MCF 10A (cell line): ENCODE data around the gene BTBD16. TPM values are rescaled to one million over a fixed set of nuclear protein-coding genes. Genes with fewer than 3 reads are reported as not detected.

Source experiments
- BruUV-seq: library from RNA; stranded (reverse); fragments of 400-500 nt; replicated peaks from 2 replicates; lab custom pipeline; 2021; lab: Mats Ljungman, UMichigan
- CTCF ChIA-PET: fragments of 300-600 bp; sonication (Branson Sonifier 250); formaldehyde crosslinking; extraction: SDS; loops from one replicate; lab custom pipeline; 2021; ENCODE audit warnings: antibody characterized with exemption, inconsistent platforms; lab: Yijun Ruan, JAX
- POLR2A ChIA-PET: fragments of 300-600, 350-650 bp; sonication (Branson Sonifier 250); formaldehyde crosslinking; extraction: SDS; loops from one replicate; lab custom pipeline; 2020; ENCODE audit warnings: antibody characterized with exemption, inconsistent platforms; lab: Yijun Ruan, JAX
- DNase-seq: peaks from one replicate; pipeline ENCODE4 v3.0.0-alpha.2; 2018; ENCODE audit not compliant: unreplicated experiment
- H3K27ac Mint-ChIP-seq: one replicate; pipeline ENCODE4 v1.8.0; 2022; ENCODE audit warnings: mild to moderate bottlenecking, low read depth, mixed read lengths; ENCODE audit not compliant: unreplicated experiment
- H3K27me3 Mint-ChIP-seq: one replicate; pipeline ENCODE4 v1.8.0; 2022; ENCODE audit warnings: mixed read lengths; ENCODE audit not compliant: insufficient read depth, unreplicated experiment
- H3K36me3 Mint-ChIP-seq: one replicate; pipeline ENCODE4 v1.8.0; 2022; ENCODE audit warnings: mild to moderate bottlenecking, moderate library complexity, mixed read lengths; ENCODE audit not compliant: insufficient read depth, unreplicated experiment
- H3K4me1 Mint-ChIP-seq: one replicate; pipeline ENCODE4 v1.8.0; 2022; ENCODE audit warnings: mixed read lengths; ENCODE audit not compliant: insufficient read depth, unreplicated experiment
- H3K4me3 Mint-ChIP-seq: one replicate; pipeline ENCODE4 v1.8.0; 2022; ENCODE audit warnings: mild to moderate bottlenecking, moderate library complexity, mixed read lengths; ENCODE audit not compliant: unreplicated experiment
- H3K9me3 Mint-ChIP-seq: one replicate; pipeline ENCODE4 v1.8.0; 2022; ENCODE audit warnings: mixed read lengths; ENCODE audit not compliant: unreplicated experiment
- CTCF ChIP-seq: fragments of 200-600 bp; IDR thresholded peaks from one replicate; pipeline ENCODE4 v1.8.0; 2022; ENCODE audit warnings: antibody characterized with exemption, mild to moderate bottlenecking; ENCODE audit not compliant: unreplicated experiment
- intact Hi-C: fragments of 100-400 bp; cut with micrococcal nuclease; formaldehyde crosslinking; loops from 2 replicates; pipeline ENCODE4 v1.14.1; 2022
- total RNA-seq: library from RNA; stranded (reverse); gene quantifications from 2 replicates; pipeline ENCODE4 v1.2.3, GENCODE V29; 2022

Gene BTBD16
- total RNA-seq, 1 experiment from 2014 or later, result 0.16 TPM

- no peak for TF ChIP-seq CTCF
- CTCF ChIA-PET, result interaction anchor here (1.0 to 3.1 kb wide), 3 partner anchors 14 to 25 kb away, joined by 3 to 13 read pairs (median 5); no protein-coding TSS in a partner anchor
- H3K36me3 Mint-ChIP-seq, result no peaks in the 10 kb centered on the region
- intact Hi-C loops, result no loop called here
- BruUV-seq, result no TSS peak
- no peak for DNase-seq
- POLR2A ChIA-PET, result interaction anchor here (0.7 to 3.8 kb wide), 5 partner anchors 14 to 171 kb away, joined by 3 to 73 read pairs (median 10); partner anchors contain the start of gene PLEKHA1
- H3K4me1 Mint-ChIP-seq, result peaks cover 14% of the 10 kb centered on the region
- H3K4me3 Mint-ChIP-seq, result no peak overlapping the region
- H3K9me3 Mint-ChIP-seq, result no peaks in the 10 kb centered on the region
- H3K27me3 Mint-ChIP-seq, result no peaks in the 10 kb centered on the region
- H3K27ac Mint-ChIP-seq, result no peak overlapping the region
Observed at GRCh38 chr10:122321960-122322359, 50.9 kb downstream of the BTBD16 start.

GRCh38 chr10:122323189-122323588, 52.1 kb downstream of the BTBD16 start:
- ChIA-PET POLR2A (interaction anchor here (0.6 to 3.8 kb wide), 11 partner anchors 11 to 243 kb away, joined by 3 to 73 read pairs (median 5); partner anchors contain the start of gene PLEKHA1), CTCF (interaction anchor here (0.6 to 3.1 kb wide), 9 partner anchors 11 to 1844 kb away, joined by 3 to 13 read pairs (median 5); no protein-coding TSS in a partner anchor)
- Mint-ChIP-seq H3K36me3 (no peaks in the 10 kb centered on the region), H3K4me1 (peaks cover 14% of the 10 kb centered on the region), H3K27me3 (no peaks in the 10 kb centered on the region), H3K4me3 (no peak overlapping the region), H3K27ac (no peak overlapping the region), H3K9me3 (no peaks in the 10 kb centered on the region)
- peak; percentile 49 for DNase-seq
- BruUV-seq, result no TSS peak
- intact Hi-C loops, result no loop called here
- TF ChIP-seq CTCF, result no peak

- Mint-ChIP-seq H3K9me3 (no peaks in the 10 kb centered on the region), H3K4me3 (no peak overlapping the region), H3K27me3 (no peaks in the 10 kb centered on the region), H3K36me3 (no peaks in the 10 kb centered on the region), H3K27ac (peak overlapping the region; percentile 90), H3K4me1 (peaks cover 14% of the 10 kb centered on the region)
- no TSS peak for BruUV-seq
- ChIA-PET POLR2A (interaction anchor here (0.9 to 3.8 kb wide), 11 partner anchors 12 to 242 kb away, joined by 3 to 73 read pairs (median 5); partner anchors contain the start of gene PLEKHA1), CTCF (interaction anchor here (0.5 to 3.1 kb wide), 12 partner anchors 9 to 1111 kb away, joined by 3 to 13 read pairs (median 4); no protein-coding TSS in a partner anchor)
- TF ChIP-seq CTCF, result no peak
- peak; percentile 91 for DNase-seq
- intact Hi-C loops, result no loop called here
Observed at GRCh38 chr10:122323941-122324675, 53.0 kb downstream of the BTBD16 start.

- peak overlapping the region; percentile 90 for H3K27ac Mint-ChIP-seq
- no peaks in the 10 kb centered on the region for H3K9me3 Mint-ChIP-seq
- CTCF ChIA-PET, result interaction anchor here (0.7 to 1.3 kb wide), 3 partner anchors 49 to 240 kb away, joined by 3 read pairs; no protein-coding TSS in a partner anchor
- H3K4me1 Mint-ChIP-seq, result peaks cover 14% of the 10 kb centered on the region
- POLR2A ChIA-PET, result interaction anchor here (1.4 to 3.8 kb wide), 6 partner anchors 13 to 166 kb away, joined by 4 to 36 read pairs (median 8); partner anchors contain the start of gene PLEKHA1
- TF ChIP-seq CTCF, result no peak
- H3K27me3 Mint-ChIP-seq, result no peaks in the 10 kb centered on the region
- no peaks in the 10 kb centered on the region for H3K36me3 Mint-ChIP-seq
- H3K4me3 Mint-ChIP-seq, result no peak overlapping the region
- DNase-seq, result no peak
- intact Hi-C loops, result no loop called here
- BruUV-seq, result no TSS peak
Observed at GRCh38 chr10:122325235-122325634, 54.1 kb downstream of the BTBD16 start.
